DMS153 treated with DMSO at 0.1 percent for 48 hours (cell line): ENCODE data around the gene TROAP.
"Not testable (repeated sequence)": the region's sequence is repeated elsewhere in the genome, so short reads cannot be mapped to it uniquely, and the experiment has no call there.

ENCODE experiments used
- DNase-seq: peaks from one replicate; lab custom pipeline; 2025; ENCODE audit not compliant: unreplicated experiment; lab: John Stamatoyannopoulos, UW

The TROAP gene

GRCh38 chr12:49322708-49323523 lies at the start of gene TROAP:
Gene TROAP (plus strand): TSS chr12:49323255. CDS start chr12:49323609, 354 bp downstream.
- DNase-seq, result peak; percentile 98

- DNase-seq, result no peak
These were observed 49.2 kb upstream of the TROAP start for GRCh38 chr12:49273726-49274395.

GRCh38 chr12:49274396-49275069 lies 48.5 kb upstream of the TROAP start:
- DNase-seq, result no peak

- no peak for DNase-seq
These were observed 46.5 kb upstream of the TROAP start for GRCh38 chr12:49276304-49277290.

GRCh38 chr12:49277466-49277865 lies 45.6 kb upstream of the TROAP start:
- DNase-seq, result no peak

- peak; percentile 12 for DNase-seq
These were observed 43.3 kb upstream of the TROAP start for GRCh38 chr12:49279706-49280159.

GRCh38 chr12:49280545-49280944 lies 42.5 kb upstream of the TROAP start:
- DNase-seq, result not testable (repeated sequence)

GRCh38 chr12:49282302-49282701 lies 40.8 kb upstream of the TROAP start:
- DNase-seq, result no peak

GRCh38 chr12:49282740-49283375 lies 40.2 kb upstream of the TROAP start:
- DNase-seq, result not testable (repeated sequence)

GRCh38 chr12:49283541-49284429 lies 39.3 kb upstream of the TROAP start:
- DNase-seq, result no peak

GRCh38 chr12:49284672-49285071 lies 38.4 kb upstream of the TROAP start:
- DNase-seq, result no peak

- DNase-seq, result no peak
These were observed 35.2 kb upstream of the TROAP start for GRCh38 chr12:49287876-49288275.

GRCh38 chr12:49288412-49288853 lies 34.6 kb upstream of the TROAP start:
- DNase-seq, result peak; percentile 52

GRCh38 chr12:49288922-49289555 lies 34.0 kb upstream of the TROAP start:
- DNase-seq, result no peak

- DNase-seq, result peak; percentile 21
These were observed 30.4 kb upstream of the TROAP start for GRCh38 chr12:49292729-49293055.

- DNase-seq, result peak; percentile 74
These were observed 29.7 kb upstream of the TROAP start for GRCh38 chr12:49293056-49293956.

GRCh38 chr12:49294086-49294803 lies 28.8 kb upstream of the TROAP start:
- DNase-seq, result peak; percentile 59
